ENCODE data around the gene COMMD6. TPM values are rescaled to one million over a fixed set of nuclear protein-coding genes. Genes with fewer than 3 reads are reported as not detected.

Gene COMMD6
- total RNA-seq, 2 donors from 2014 or later: 118 to 157 TPM

DNA sequence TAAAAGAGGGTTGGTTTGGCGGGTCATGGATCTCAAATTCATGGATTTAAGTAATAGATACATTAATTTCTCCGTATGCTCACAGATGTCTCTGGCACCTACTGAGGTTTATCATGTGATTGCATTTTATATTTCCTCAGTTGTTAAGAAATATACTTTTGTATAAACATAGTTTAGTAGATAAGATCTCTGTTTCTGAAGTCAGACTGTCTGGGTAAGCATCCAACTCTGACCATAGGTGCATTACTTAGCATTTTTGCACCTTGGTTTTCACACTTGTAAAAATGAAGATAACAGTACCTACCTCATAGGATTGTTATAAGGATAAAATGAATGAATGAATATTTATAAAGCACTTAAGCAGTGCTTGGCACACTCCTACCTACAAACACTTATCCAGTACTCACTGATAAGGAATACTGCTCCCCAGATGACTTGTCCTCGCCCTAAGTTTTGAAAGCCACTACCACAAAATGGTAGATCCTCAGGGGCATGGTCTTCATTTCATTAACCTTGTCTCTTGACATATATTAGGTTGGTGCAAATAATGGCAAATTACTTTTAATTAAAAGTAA lies 26.5 kb downstream of the COMMD6 start:
- Histone ChIP-seq H3K9ac (ENCODE audit: low read depth in 2 of 2, low read length in 2 of 2) (no peak overlapping the region), H3K4me1 (no peaks in the 10 kb centered on the region), H3K36me3 (no peaks in the 10 kb centered on the region), H3K27me3 (no peaks in the 10 kb centered on the region), H3K4me3 (no peak overlapping the region), H3K9me3 (no peaks in the 10 kb centered on the region), H3K27ac (no peak overlapping the region)
- intact Hi-C loops (cut with DNase I): no loop called here
- DNase-seq: no peak
- no peak for TF ChIP-seq CTCF (IDR thresholded peaks at IDR 0.05)

DNA sequence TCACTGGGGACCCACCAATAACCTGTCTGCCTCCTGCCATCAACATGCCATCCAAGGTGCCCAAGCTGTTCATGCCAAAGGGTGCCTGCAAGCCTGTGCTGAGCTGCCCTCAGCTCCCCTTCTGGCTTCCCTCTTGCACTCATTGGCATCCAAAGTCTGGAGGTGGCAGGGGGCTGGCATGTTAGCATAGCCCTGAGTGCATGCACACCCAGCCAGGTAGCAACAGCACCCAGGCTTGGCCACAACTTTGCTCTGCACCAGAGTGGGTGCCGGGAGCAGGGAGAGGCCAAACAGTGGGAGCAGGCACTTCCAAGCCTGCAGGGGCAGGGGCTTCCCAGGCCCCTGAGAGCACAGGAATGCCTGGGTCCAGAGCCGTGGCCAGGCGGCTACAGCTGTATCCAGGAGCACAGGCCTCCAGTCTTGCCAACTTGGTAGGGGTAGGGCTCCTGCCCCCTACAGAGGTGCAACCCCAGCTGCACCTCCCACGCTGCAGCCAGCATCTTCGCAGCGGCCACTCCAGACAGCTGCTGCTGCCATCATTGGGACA lies 29.6 kb downstream of the COMMD6 start:
- intact Hi-C loops (cut with DNase I): no loop called here
- TF ChIP-seq CTCF (IDR thresholded peaks at IDR 0.05): no peak
- Histone ChIP-seq H3K4me1 (no peaks in the 10 kb centered on the region), H3K27me3 (no peaks in the 10 kb centered on the region), H3K9me3 (no peaks in the 10 kb centered on the region), H3K4me3 (no peak overlapping the region), H3K36me3 (no peaks in the 10 kb centered on the region), H3K9ac (ENCODE audit: low read depth in 2 of 2, low read length in 2 of 2) (no peak overlapping the region), H3K27ac (no peak overlapping the region)
- no peak for DNase-seq

DNA sequence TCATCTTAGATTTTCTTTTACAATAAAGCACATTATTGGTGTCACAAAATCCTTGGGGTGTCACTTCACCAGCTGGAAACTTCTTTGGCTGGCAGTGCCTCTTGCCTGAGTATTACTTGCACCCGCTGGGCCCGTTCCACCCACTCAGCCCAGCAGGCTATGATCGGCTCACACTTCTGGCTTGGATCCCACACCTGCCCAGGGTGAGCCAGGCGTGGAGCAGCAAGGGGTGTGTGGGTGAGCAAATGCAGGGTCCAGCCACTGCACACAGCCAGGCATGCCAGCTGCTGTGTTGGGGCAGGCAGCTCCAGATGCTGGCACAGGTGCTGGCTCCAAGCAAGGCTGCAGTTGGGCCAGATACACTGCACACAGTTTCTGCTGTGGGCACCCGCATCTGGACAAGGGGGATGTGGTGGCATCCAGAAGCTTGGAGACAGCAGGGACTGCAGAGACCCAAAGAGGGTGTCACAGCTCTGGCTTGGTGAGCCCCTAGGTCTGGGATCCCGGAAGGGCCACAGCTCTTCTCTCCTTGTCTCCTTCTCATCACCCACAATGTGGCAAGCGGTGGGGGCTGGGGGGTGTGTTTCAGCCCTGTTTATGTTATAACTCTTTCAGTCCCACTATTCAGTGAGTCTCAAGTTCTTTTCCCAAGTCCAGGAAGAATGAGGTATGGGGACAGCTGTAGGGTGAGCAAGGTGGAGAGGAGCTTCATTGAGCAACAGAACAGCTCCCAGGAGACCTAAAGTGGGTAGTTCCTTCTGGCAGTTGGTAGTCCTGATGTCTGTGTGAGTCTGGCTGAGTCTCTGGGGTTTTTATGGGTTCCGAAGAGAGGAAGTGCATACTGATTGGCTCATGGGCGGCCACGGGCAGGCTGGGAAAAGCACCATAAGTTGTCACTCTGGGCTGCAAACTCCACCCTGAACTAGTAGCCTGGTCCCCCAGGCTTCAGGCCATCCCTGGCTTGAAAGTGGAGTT lies 30.3 kb downstream of the COMMD6 start:
- no peak for TF ChIP-seq CTCF (IDR thresholded peaks at IDR 0.05)
- intact Hi-C loops (cut with DNase I): no loop called here
- Histone ChIP-seq H3K27ac (no peak overlapping the region), H3K27me3 (no peaks in the 10 kb centered on the region), H3K36me3 (no peaks in the 10 kb centered on the region), H3K4me1 (no peaks in the 10 kb centered on the region), H3K9ac (ENCODE audit: low read depth in 2 of 2, low read length in 2 of 2) (no peak overlapping the region), H3K9me3 (no peaks in the 10 kb centered on the region), H3K4me3 (no peak overlapping the region)
- DNase-seq: no peak

DNA sequence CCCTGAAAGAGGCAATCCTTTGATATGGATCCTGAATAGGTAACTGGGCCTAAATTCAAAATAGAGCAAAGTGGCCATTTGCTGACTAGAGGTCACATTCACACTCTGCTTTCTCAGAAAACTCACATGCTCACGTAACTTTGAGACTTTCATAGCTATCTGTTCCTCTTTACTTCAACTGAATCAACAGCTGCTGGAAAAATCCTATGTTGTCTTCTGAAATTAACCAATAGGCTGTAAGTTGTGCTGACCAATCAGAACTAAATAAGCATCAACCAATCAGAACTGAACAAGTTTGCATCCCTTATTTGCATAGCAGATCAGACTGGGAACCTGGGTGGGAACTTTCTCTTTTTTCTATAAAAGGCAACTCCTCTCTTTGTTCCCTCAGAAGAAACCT lies 31.6 kb downstream of the COMMD6 start:
- Histone ChIP-seq H3K27me3 (no peaks in the 10 kb centered on the region), H3K27ac (no peak overlapping the region), H3K4me1 (no peaks in the 10 kb centered on the region), H3K9me3 (no peaks in the 10 kb centered on the region), H3K4me3 (no peak overlapping the region), H3K36me3 (no peaks in the 10 kb centered on the region), H3K9ac (ENCODE audit: low read depth in 2 of 2, low read length in 2 of 2) (no peak overlapping the region)
- DNase-seq: no peak
- intact Hi-C loops (cut with DNase I): no loop called here
- TF ChIP-seq CTCF (IDR thresholded peaks at IDR 0.05): no peak

DNA sequence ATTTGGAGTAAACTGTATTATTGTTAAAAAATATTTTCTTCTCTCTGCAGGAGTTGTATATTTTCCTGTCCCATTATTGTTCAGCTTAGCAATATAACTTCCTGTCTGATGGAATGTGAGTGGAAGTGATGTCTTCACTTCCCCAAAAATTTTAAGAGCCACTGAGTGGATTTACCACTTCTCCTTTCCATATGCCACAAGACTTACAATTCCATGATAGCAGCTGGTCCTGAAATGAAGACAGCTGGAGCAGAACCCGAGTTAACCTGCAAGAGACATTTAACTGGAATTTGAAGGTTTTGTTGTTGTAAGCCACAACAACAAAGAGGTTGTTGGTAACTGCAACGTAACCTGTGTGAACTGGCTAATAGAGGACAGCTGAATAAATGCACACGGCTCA lies 32.3 kb downstream of the COMMD6 start:
- TF ChIP-seq CTCF (IDR thresholded peaks at IDR 0.05): no peak
- intact Hi-C loops (cut with DNase I): no loop called here
- Histone ChIP-seq H3K27ac (no peak overlapping the region), H3K27me3 (no peaks in the 10 kb centered on the region), H3K9me3 (no peaks in the 10 kb centered on the region), H3K36me3 (no peaks in the 10 kb centered on the region), H3K4me1 (no peaks in the 10 kb centered on the region), H3K9ac (ENCODE audit: low read depth in 2 of 2, low read length in 2 of 2) (no peak overlapping the region), H3K4me3 (no peak overlapping the region)
- no peak for DNase-seq
